GM12892 (cell line): ENCODE measurements around the gene TBC1D24.

Experiments used
- DNase-seq: peaks from one replicate; pipeline ENCODE4 v3.0.0; 2011; ENCODE audit not compliant: insufficient read length
- FAIRE-seq: peaks from 2 replicates; lab custom pipeline; 2011; peaks lifted over from hg19 to GRCh38; lab: Jason Lieb, UNC
- POLR2A ChIP-seq: IDR thresholded peaks from 2 replicates; pipeline ENCODE4 v1.6.1; 2011; ENCODE audit warnings: low read depth, low read length, control low read depth
- POLR2AphosphoS5 ChIP-seq: IDR thresholded peaks from 2 replicates; pipeline ENCODE4 v1.6.1; 2011; ENCODE audit warnings: low read depth, low read length, control low read depth
- TAF1 ChIP-seq: IDR thresholded peaks from 2 replicates; pipeline ENCODE4 v1.6.1; 2011; ENCODE audit warnings: low read depth, mild to moderate bottlenecking, control low read depth, low read length, borderline replicate concordance

TBC1D24 gene

DNA sequence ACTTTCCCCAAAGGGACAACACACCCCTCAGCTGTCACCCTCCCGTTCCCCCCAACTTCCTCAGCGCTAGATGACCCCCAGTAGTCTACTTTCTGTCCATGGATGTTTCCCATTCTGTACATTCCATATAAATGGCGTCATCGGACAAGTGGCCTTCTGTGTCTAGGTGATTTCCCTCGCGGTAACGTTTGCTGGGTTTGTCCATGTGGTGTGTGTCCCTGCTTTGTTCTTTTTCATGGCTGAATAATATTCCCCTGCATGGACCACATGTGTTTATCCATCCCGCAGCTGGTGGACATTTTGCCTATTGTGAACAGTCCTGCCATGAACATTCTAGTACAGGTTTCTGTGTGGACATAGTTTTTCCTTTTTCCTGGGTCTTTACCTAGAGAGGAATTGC is 22.3 kb upstream of the TBC1D24 start:
- no peak for FAIRE-seq
- no peak for TF ChIP-seq POLR2AphosphoS5
- no peak for TF ChIP-seq TAF1
- no peak for TF ChIP-seq POLR2A

DNA sequence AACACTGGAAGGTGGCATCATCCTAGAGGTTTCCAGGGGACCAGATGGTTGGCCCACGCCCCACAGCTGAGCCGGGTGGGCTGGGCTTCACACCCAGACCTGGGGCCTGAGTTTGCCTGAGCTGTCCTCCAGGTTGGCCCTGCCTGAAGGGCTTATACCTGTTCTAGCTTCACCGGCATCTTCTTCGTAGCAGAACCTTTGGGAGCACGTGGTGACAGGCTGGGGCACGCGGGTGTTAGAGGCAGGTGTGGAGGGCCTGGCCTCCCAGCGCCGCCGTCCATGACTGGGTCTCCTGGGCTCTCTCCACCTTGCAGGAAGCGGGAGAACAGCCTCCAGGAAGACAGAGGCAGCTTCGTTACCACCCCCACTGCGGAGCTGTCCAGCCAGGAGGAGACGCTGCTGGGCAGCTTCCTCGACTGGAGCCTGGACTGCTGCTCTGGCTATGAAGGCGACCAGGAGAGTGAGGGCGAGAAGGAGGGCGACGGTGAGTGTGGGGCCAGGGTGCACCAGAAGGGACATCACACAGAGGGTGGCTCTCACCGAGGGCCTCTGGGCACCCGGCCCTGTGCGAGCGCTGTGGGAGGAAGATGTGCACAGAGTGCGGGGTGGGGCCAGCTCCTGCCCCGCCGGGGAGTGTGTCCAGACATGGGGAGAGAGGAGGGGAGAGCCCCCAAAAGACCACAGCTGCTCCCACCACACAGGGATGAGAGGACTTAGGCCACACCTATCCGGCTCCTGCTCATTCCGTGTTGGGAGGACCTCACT is 19.7 kb upstream of the TBC1D24 start:
- TF ChIP-seq POLR2AphosphoS5, result no peak
- no peak for TF ChIP-seq TAF1
- TF ChIP-seq POLR2A, result no peak
- FAIRE-seq, result no peak

More for the DNA sequence above, 22.3 kb upstream of the TBC1D24 start:
- no peak for DNase-seq

DNA sequence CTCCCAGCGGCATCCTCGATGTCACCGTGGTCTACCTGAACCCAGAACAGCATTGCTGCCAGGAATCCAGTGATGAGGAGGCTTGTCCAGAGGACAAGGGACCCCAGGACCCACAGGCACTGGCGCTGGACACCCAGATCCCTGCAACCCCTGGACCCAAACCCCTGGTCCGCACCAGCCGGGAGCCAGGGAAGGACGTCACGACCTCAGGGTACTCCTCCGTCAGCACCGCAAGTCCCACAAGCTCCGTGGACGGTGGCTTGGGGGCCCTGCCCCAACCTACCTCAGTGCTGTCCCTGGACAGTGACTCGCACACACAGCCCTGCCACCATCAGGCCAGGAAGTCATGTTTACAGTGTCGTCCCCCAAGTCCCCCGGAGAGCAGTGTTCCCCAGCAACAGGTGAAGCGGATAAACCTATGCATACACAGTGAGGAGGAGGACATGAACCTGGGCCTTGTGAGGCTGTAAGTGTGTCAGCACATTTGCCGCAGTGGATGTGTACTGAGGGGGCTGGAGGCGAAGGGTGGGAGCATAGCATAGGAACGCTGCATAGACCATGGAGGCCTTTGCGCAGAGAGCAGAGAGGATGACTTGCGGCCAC is 18.3 kb upstream of the TBC1D24 start:
- DNase-seq (no peak), FAIRE-seq (no peak)
- TF ChIP-seq TAF1 (no peak), POLR2A (no peak)

More for the DNA sequence above, 19.7 kb upstream of the TBC1D24 start:
- no peak for DNase-seq

DNA sequence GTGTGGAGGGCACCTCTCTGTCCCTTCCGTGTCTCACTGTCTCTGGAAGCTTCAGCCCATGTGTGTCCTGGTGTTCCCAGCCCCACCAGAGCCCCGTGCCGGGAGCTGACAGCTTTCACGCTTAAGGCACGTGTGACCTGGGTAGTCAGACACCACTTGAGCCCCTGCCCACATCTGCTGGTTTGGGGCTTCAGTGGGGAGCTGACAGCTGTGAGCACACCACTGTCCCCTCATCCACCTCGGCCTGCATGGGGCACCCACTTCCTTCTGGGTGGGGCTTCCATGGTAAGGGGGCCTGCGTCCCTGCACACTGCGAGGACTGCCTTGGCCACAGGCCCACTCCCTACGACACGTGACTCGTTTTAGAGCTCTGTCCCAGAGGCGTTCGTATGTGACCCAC is 17.7 kb upstream of the TBC1D24 start:
- TF ChIP-seq POLR2AphosphoS5 (no peak), POLR2A (no peak), TAF1 (no peak)
- FAIRE-seq, result no peak
- no peak for DNase-seq

DNA sequence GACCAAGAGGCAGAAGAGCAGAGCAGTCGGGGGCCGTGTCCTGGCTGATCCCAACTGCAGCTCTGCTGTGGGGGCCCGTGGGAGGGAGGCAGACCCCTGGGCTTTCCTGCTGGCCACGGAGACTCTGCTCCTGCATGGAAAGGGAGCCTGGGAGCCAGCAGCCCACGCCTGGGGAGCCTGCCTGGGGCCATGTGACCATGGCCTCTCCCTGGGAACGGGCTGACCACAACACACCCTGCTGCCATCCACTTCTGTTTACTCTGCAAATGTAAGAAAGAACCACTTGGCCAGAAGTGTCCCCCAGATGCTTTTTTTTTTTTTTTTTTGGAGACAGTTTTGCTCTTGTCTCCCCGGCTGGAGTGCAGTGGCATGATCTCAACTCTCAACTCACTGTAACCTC is 17.0 kb upstream of the TBC1D24 start:
- no peak for DNase-seq
- TF ChIP-seq POLR2A, result no peak
- no peak for TF ChIP-seq TAF1
- TF ChIP-seq POLR2AphosphoS5, result no peak
- FAIRE-seq, result no peak

DNA sequence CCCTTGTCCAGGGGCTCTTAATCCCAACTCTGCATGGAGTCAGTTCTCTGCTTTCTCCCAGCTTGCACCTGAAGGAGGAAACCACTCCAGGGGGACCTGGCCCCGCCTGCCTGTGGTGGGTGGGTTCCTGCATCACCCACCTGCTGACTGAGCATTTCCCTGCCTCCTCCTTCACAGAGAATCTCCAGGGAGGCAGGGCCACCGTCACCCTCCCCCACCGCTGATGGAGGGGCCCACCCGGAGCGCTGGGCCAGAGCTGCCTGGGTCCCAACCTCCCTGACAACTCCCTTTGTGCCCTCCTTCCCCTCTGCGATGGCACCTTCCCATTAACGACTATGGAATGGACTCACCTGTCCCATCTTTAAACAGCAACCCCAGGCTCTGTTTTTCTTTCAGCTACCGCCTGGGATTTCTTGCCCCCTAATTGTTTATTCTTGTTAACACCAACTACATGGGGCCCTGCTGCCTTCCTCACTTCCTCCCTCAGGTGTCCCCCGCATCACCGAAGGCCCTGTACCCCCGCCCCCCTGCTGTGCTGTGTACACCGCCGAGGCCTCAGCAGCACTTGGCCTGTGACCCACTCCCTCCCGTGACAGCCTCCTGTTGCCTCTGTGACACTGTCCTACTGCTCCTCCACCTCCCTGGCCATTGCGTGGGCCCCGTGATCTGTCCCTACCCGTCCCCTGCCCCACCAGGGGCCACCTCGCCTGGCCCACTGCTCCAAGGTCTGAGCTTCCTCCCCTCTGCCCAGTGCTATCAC is 15.9 kb upstream of the TBC1D24 start:
- FAIRE-seq (peak; percentile 9), DNase-seq (no peak)
- TF ChIP-seq POLR2AphosphoS5, result no peak
- TF ChIP-seq TAF1, result no peak
- no peak; the same call in 1 of the 2 replicates for TF ChIP-seq POLR2A

DNA sequence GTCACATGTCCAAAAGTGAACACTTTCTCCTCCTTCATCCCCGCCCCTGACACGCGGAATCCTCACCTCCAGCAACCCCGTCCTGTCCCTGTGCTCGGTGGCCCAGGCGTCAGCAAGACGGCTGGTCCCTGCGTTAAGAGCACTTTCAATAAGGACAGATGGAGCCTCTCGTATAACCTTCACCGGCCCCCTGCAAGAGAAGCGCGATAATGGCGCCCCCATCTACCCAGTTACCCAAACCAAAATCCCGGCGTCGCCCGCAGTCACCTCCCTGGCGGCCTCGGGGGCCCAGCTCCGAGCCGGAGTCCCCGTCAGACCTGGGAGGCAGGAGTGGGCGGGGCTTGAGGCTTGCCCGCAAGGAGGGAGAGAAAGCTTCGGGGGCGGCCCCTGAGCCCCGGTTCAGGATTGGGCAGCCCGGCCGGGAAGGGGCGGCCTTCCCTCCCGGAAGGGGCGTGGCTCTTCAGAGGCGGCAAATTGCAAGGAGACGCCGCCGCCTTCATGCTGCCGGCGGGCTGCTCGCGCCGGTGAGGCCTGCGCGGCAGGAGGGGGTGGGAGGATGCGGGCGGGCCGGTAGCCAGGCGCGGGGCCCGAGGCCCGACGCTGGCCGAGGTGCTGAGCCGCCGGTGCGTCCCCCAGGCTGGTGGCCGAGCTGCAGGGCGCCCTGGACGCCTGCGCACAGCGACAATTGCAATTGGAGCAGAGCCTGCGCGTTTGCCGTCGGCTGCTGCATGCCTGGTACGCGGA is 15.1 kb upstream of the TBC1D24 start, which contains the start of gene TEDC2:
Gene TEDC2, plus strand, starts transcription at position 463 of the 744 bp plus-strand sequence. Its CDS starts 36 bp downstream, at position 499.
- TF ChIP-seq POLR2A (no peak; the same call in 1 of the 2 replicates), TAF1 (no peak), POLR2AphosphoS5 (peak; percentile 26; the same call in 1 of the 2 replicates)
- FAIRE-seq (peak; percentile 98), DNase-seq (peak; percentile 100)

DNA sequence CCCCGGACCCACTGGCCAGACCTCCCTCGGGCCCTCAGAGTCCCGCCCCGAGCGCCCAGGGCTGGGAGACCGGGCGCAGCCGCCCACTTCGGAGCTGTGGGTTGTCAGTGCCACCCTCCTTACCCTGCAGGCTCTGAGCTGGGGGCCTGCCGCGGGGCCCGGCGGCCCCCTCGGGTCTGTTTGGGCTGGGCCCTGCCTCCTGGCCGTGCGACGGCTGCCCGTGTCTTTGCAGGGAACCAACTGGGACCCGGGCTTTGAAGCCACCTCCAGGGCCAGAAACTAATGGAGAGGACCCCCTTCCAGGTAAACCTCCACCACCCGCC is 14.6 kb upstream of the TBC1D24 start:
- DNase-seq, result no peak

DNA sequence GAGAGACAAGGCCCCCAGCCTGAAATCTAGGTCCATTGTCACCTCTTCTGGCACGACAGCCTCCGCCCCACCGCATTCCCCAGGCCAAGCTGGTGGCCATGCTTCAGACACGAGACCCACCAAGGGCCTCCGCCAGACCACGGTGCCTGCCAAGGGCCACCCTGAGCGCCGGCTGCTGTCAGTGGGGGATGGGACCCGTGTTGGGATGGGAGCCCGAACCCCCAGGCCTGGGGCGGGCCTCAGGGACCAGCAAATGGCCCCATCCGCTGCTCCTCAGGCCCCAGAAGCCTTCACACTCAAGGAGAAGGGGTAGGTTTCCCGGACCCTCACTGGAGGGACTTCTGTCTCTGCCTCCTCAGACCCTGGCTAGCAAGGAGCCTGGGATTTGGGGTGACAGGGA is 14.0 kb upstream of the TBC1D24 start:
- TF ChIP-seq POLR2A (no peak), TAF1 (no peak), POLR2AphosphoS5 (no peak)
- FAIRE-seq, result no peak
- no peak for DNase-seq

More for the DNA sequence above, 14.6 kb upstream of the TBC1D24 start:
- FAIRE-seq, result no peak
- TF ChIP-seq POLR2A, result no peak
- TF ChIP-seq TAF1, result no peak
- TF ChIP-seq POLR2AphosphoS5, result no peak

DNA sequence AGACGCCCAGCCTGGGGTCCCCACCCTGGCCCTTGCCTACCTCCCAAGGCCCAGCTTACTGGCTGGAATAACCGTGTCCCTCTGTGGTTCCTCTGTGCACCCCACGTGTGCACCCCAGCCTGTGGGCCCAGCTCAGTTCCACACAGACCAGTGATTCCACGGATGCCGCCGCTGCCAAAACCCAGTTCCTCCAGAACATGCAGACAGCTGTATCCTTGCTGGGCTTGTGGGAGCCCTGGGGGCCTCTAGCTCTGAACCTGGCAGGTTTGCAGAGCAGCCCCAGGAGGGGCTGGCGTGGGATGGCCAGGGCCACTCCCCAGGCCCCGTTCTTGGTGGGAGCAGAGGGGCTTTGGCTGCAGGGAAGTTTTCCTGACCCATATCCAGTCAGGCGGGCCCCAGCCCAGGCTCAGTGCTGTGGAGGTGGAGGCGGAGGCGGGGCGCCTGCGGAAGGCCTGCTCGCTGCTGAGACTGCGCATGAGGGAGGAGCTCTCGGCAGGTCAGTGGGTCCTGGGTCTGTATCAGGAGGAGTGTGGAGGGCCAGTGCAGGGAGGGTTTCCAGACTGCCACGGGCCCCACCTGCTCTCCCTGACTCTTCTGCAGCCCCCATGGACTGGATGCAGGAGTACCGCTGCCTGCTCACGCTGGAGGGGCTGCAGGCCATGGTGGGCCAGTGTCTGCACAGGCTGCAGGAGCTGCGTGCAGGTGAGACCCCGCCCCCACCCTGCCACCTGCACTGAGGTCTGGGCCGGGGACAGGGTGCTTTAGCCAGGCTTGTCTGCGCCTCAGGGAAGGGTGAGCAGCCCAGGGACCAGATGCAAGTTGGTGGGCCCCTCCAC is 12.7 kb upstream of the TBC1D24 start:
- TF ChIP-seq TAF1 (no peak), POLR2A (no peak), POLR2AphosphoS5 (no peak)
- DNase-seq (no peak), FAIRE-seq (no peak)

DNA sequence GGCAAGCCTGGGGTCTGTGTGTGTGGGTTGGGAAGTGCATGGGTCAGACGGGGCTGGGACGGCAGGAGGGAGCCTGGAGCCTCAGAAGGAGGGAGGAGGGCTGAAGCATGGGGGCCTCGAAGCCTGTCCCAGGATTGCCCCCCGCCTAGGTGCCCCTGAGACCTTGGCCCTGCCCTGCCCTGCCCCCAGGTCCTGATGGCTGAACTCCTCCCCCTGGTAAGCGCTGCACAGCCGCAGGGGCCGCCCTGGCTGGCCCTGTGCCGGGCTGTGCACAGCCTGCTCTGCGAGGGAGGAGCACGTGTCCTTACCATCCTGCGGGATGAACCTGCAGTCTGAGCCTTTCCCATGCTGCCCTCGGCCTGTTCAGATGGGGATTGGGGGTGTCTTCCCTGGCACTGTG is 10.6 kb upstream of the TBC1D24 start:
- TF ChIP-seq POLR2AphosphoS5 (no peak), TAF1 (no peak), POLR2A (no peak)
- FAIRE-seq (no peak), DNase-seq (no peak)
